ENCODE data around the gene SRP68.

GRCh38 chr17:76082326-76083251 lies 10.3 kb upstream of the SRP68 start:
- no peak for TF ChIP-seq POLR2AphosphoS5 (IDR thresholded peaks at IDR 0.05)
- TF ChIP-seq EP300 (IDR thresholded peaks at IDR 0.05) = no peak

All from suprapubic skin (tissue), 4 donors.